ENCODE measurements around the gene PARP11.
"Not testable (repeated sequence)": the region's sequence is repeated elsewhere in the genome, so short reads cannot be mapped to it uniquely, and the experiment has no call there.

DNA sequence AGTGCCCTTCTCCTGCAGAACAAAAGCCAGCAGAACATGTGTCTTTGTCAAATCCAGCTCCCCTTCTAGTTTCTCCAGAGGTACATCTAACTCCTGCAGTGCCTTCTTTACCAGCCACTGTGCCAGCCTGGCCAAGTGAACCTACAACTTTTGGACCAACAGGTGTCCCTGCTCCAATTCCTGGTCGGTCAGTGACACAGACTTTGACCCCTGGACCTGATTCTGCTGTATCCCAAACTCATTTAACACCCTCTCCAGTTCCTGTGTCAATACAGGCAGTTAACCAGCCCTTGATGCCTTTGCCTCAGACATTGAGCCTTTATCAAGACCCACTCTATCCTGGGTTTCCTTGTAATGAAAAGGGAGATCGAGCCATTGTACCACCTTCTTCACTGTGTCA, 32.4 kb downstream of the PARP11 start:
- TF ChIP-seq CTCF (IDR thresholded peaks at IDR 0.05; ENCODE audit: low read depth, low read length, missing input control); YY1 (IDR thresholded peaks at IDR 0.05); JUND (IDR thresholded peaks at IDR 0.05); MAX (IDR thresholded peaks at IDR 0.05): not testable (repeated sequence)

Measured in liver (tissue), 3 donors.